Measurements from ENCODE around the gene MSN. TPM values are rescaled to one million over a fixed set of nuclear protein-coding genes. Genes with fewer than 3 reads are reported as not detected.
"Not testable (repeated sequence)": the region's sequence is repeated elsewhere in the genome, so short reads cannot be mapped to it uniquely, and the experiment has no call there.

Gene MSN
- polyA plus RNA-seq, result 69.0 TPM
- long read RNA-seq, donor 1, transcript MSN-201 (13 exons, 3,944 nt), result major isoform, 5 of 5 reads
- long read RNA-seq, donor 1, partial matches to known transcripts, result 0 of 5 reads
- long read RNA-seq, donor 1, other reads (novel, unspliced or antisense), result 0 of 5 reads
- long read RNA-seq, donor 2, transcript MSN-201 (13 exons, 3,944 nt), result major isoform, 9 of 36 reads
- long read RNA-seq, donor 2, partial matches to known transcripts, result 27 of 36 reads
- long read RNA-seq, donor 2, other reads (novel, unspliced or antisense), result 0 of 36 reads
- long read RNA-seq, donor 3, transcript MSN-201 (13 exons, 3,944 nt), result major isoform, 18 of 31 reads
- long read RNA-seq, donor 3, partial matches to known transcripts, result 13 of 31 reads
- long read RNA-seq, donor 3, other reads (novel, unspliced or antisense), result 0 of 31 reads
- long read RNA-seq, donor 4, result 0 reads
- long read RNA-seq, donor 5, transcript MSN-201 (13 exons, 3,944 nt), result major isoform, 19 of 19 reads
- long read RNA-seq, donor 5, partial matches to known transcripts, result 0 of 19 reads
- long read RNA-seq, donor 5, other reads (novel, unspliced or antisense), result 0 of 19 reads
- long read RNA-seq, donor 6, transcript MSN-201 (13 exons, 3,944 nt), result major isoform, 14 of 71 reads
- long read RNA-seq, donor 6, partial matches to known transcripts, result 57 of 71 reads
- long read RNA-seq, donor 6, other reads (novel, unspliced or antisense), result 0 of 71 reads
- long read RNA-seq, donor 7, partial matches to known transcripts, result 19 of 22 reads
- long read RNA-seq, donor 7, other reads (novel, unspliced or antisense), result 0 of 22 reads
- long read RNA-seq, donor 8, transcript MSN-201 (13 exons, 3,944 nt), result major isoform, 7 of 104 reads
- long read RNA-seq, donor 8, partial matches to known transcripts, result 97 of 104 reads
- long read RNA-seq, donor 8, other reads (novel, unspliced or antisense), result 0 of 104 reads
- long read RNA-seq, donor 9, transcript MSN-201 (13 exons, 3,944 nt), result major isoform, 5 of 17 reads
- long read RNA-seq, donor 9, partial matches to known transcripts, result 12 of 17 reads
- long read RNA-seq, donor 9, other reads (novel, unspliced or antisense), result 0 of 17 reads
- long read RNA-seq, donor 10, transcript MSN-201 (13 exons, 3,944 nt), result major isoform, 11 of 52 reads
- long read RNA-seq, donor 10, partial matches to known transcripts, result 41 of 52 reads
- long read RNA-seq, donor 10, other reads (novel, unspliced or antisense), result 0 of 52 reads
- long read RNA-seq, donor 11, partial matches to known transcripts, result 61 of 65 reads
- long read RNA-seq, donor 11, other reads (novel, unspliced or antisense), result 0 of 65 reads

DNA sequence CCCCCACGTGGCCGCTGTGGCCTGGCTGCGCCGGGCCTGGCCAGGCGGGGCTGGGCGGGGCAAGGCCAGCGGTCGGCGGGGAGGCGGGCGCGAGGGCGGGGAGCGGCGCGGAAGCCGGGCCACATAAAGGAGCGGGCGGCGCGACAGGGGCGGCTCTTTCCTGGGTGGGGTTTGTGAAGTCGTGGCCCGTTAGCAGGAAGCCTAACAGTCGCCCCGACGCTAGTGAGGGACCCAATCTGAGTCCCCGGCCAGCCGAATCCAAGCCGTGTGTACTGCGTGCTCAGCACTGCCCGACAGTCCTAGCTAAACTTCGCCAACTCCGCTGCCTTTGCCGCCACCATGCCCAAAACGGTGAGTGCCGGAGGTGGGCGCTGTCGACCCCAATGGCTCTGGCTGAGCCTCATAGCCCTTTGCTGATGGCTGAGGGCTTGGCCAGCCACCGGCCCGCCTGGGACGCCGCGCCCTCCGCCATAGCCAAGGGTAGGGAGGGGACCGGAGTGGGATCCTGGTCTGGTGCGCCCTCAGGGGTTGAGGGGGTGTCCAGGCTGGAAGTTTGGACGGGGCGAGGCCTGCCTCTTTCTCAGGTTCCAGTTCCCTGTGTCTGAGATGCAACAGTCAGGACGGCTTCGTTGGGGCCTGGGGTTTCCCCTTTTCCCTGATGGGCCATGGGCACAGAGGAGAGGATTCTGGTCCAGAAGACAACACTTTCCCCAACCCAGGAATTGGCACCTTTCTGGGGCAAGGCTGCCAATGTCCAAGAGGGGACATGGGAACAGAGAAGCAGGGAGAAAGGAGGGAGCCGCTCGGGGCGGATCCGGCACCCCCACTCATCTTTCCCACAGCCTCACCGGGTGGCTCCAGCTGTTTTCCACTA is at the start of gene MSN:
MSN (plus strand) TSS at position 152 of the 874 bp plus-strand sequence; CDS start at position 340, 188 bp downstream.
- Histone ChIP-seq H3K4me1 (ENCODE audit: control insufficient read depth, insufficient read depth, low read length) (no peaks in the 10 kb centered on the region), H3K27ac (ENCODE audit: low read length) (peak within 1 kb of the TSS; percentile 75), H3K36me3 (ENCODE audit: control insufficient read depth, insufficient read depth, low read length) (no peaks in the 10 kb centered on the region), H3K4me3 (ENCODE audit: low read length) (peak within 1 kb of the TSS; percentile 51), H3K27me3 (ENCODE audit: control insufficient read depth, insufficient read depth, low read length) (no peaks in the 10 kb centered on the region), H3K9me3 (ENCODE audit: control insufficient read depth, low read depth, low read length) (no peaks in the 10 kb centered on the region)
- no CpG with 5 or more reads among the region's 56 CpGs for WGBS (ENCODE audit: insufficient coverage, low lambda C conversion rate)
- peak in 1 of 2 donors; percentile 20 for DNase-seq

DNA sequence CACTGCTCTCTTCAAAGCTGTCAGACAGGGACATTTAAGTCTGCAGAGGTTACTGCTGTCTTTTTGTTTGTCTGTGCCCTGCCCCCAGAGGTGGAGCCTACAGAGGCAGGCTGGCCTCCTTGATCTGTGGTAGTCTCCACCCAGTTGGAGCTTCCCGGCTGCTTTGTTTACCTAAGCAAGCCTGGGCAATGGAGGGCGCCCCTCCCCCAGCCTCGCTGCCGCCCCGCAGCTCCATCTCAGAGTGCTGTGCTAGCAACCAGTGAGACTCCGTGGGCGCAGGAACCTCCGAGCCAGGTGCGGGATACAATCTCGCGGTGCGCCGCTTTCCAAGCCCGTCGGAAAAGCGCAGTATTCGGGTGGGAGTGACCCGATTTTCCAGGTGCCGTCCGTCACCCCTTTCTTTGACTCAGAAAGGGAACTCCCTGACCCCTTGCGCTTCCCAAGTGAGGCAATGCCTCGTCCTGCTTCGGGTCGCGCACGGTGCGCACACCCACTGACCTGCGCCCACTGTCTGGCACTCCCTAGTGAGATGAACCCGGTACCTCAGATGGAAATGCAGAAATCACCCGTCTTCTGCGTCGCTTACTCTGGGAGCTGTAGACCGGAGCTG is 47.3 kb upstream of the MSN start:
- no CpG with 5 or more reads among the region's 33 CpGs for WGBS (ENCODE audit: insufficient coverage, low lambda C conversion rate)

DNA sequence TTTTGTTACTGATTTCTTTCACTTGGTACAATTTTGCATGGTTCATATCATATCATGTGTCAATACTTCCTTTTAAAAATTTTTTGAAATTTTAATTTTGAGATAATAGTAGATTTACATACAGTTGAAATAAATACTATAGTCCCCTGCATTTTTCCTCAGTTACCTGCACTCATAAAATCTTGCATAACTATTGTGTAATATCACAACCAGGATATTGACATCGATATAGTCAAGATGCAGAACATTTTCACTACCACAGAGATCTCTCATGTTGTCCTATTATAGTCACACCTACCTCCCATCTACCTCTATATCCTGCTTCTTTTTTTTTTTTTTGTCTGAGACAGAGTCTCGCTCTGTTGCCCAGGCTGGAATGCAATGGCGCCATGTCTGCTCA is 36.7 kb upstream of the MSN start:
- H3K27me3 ChIP-seq (ENCODE audit: control insufficient read depth, insufficient read depth, low read length), result no peaks in the 10 kb centered on the region
- no peaks in the 10 kb centered on the region for H3K9me3 ChIP-seq (ENCODE audit: control insufficient read depth, low read depth, low read length)
- no peaks in the 10 kb centered on the region for H3K4me1 ChIP-seq (ENCODE audit: control insufficient read depth, insufficient read depth, low read length)
- no peaks in the 10 kb centered on the region for H3K36me3 ChIP-seq (ENCODE audit: control insufficient read depth, insufficient read depth, low read length)
- no peak for DNase-seq
- WGBS (ENCODE audit: insufficient coverage, low lambda C conversion rate), result no CpG with 5 or more reads among the region's 3 CpGs
- no peak overlapping the region for H3K27ac ChIP-seq (ENCODE audit: low read length)
- no peak overlapping the region for H3K4me3 ChIP-seq (ENCODE audit: low read length)

More for the DNA sequence above, 47.3 kb upstream of the MSN start:
- not testable (repeated sequence) for H3K4me3 ChIP-seq (ENCODE audit: low read length); H3K27me3 ChIP-seq (ENCODE audit: control insufficient read depth, insufficient read depth, low read length); H3K36me3 ChIP-seq (ENCODE audit: control insufficient read depth, insufficient read depth, low read length); H3K27ac ChIP-seq (ENCODE audit: low read length); H3K4me1 ChIP-seq (ENCODE audit: control insufficient read depth, insufficient read depth, low read length); DNase-seq; H3K9me3 ChIP-seq (ENCODE audit: control insufficient read depth, low read depth, low read length)

DNA sequence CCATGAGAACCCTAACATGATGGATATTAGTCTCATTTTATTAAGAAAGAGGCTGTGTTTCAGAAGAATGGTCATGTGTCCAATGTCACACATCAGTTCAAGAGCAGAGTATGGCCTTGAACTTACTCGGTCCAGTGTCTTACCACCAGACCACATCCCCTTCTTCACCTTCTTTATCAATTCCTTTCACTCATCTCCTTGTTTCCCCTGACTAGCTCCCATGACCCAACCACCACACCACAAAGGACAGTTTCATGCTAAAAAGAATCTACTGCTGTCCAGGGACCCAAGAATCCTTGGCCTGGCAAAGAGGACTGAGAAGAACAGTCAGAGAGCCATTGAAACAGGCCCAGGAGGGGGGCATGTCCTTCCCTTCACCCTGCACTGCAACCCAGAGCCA is 33.6 kb upstream of the MSN start:
- Histone ChIP-seq H3K36me3 (ENCODE audit: control insufficient read depth, insufficient read depth, low read length) (no peaks in the 10 kb centered on the region), H3K9me3 (ENCODE audit: control insufficient read depth, low read depth, low read length) (no peaks in the 10 kb centered on the region), H3K27me3 (ENCODE audit: control insufficient read depth, insufficient read depth, low read length) (no peaks in the 10 kb centered on the region), H3K4me1 (ENCODE audit: control insufficient read depth, insufficient read depth, low read length) (no peaks in the 10 kb centered on the region), H3K27ac (ENCODE audit: low read length) (no peak overlapping the region), H3K4me3 (ENCODE audit: low read length) (no peak overlapping the region)
- DNase-seq, result no peak
- no CpG with 5 or more reads among the region's 1 CpG for WGBS (ENCODE audit: insufficient coverage, low lambda C conversion rate)

DNA sequence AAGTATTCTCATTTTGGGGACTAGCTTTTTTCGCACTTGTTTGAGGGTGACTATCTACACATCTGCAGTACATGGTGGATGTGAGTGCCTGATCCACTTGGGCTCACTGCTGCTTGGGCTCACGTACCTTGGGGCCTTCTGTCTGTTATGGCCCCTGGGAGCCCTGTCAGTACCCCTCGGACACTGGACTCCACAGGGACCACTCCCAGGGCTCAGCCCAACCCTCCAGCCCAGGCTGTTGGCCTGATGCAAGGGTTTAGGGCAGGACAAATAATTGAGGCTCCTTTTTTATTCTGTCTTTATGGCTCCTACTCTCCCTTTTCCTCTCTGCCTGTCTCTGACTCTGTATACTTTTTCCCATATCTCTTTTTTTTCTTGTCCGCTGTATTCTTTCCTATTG is 32.7 kb upstream of the MSN start:
- no peaks in the 10 kb centered on the region for H3K4me1 ChIP-seq (ENCODE audit: control insufficient read depth, insufficient read depth, low read length)
- no peaks in the 10 kb centered on the region for H3K27me3 ChIP-seq (ENCODE audit: control insufficient read depth, insufficient read depth, low read length)
- no peaks in the 10 kb centered on the region for H3K36me3 ChIP-seq (ENCODE audit: control insufficient read depth, insufficient read depth, low read length)
- WGBS (ENCODE audit: insufficient coverage, low lambda C conversion rate), result no CpG with 5 or more reads among the region's 4 CpGs
- H3K9me3 ChIP-seq (ENCODE audit: control insufficient read depth, low read depth, low read length), result no peaks in the 10 kb centered on the region
- DNase-seq, result no peak
- no peak overlapping the region for H3K27ac ChIP-seq (ENCODE audit: low read length)
- no peak overlapping the region for H3K4me3 ChIP-seq (ENCODE audit: low read length)

DNA sequence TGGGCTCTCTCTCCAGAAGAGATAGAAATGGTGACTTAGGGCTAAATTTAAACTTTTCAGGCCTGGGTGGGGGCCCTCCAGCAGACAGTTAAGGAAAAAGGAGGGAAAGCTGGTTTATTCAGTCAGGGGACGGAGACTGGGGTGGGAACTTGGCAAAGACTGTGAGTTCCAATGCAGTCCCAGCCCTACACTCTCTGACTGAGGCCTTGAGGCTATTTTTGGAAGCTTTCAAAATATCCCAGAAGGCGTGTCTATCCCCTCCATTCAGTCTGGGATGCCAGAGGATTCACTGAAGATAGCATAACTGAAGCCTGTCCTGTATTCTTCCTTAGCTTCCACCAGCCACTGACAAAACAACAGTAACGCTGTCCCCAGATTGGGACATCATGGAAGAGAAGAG is 32.1 kb upstream of the MSN start:
- no peak overlapping the region for H3K27ac ChIP-seq (ENCODE audit: low read length)
- H3K36me3 ChIP-seq (ENCODE audit: control insufficient read depth, insufficient read depth, low read length), result no peaks in the 10 kb centered on the region
- WGBS (ENCODE audit: insufficient coverage, low lambda C conversion rate), result no CpG with 5 or more reads among the region's 3 CpGs
- no peak overlapping the region for H3K4me3 ChIP-seq (ENCODE audit: low read length)
- no peaks in the 10 kb centered on the region for H3K9me3 ChIP-seq (ENCODE audit: control insufficient read depth, low read depth, low read length)
- no peaks in the 10 kb centered on the region for H3K27me3 ChIP-seq (ENCODE audit: control insufficient read depth, insufficient read depth, low read length)
- DNase-seq, result peak; percentile 5 to 16
- H3K4me1 ChIP-seq (ENCODE audit: control insufficient read depth, insufficient read depth, low read length), result no peaks in the 10 kb centered on the region

DNA sequence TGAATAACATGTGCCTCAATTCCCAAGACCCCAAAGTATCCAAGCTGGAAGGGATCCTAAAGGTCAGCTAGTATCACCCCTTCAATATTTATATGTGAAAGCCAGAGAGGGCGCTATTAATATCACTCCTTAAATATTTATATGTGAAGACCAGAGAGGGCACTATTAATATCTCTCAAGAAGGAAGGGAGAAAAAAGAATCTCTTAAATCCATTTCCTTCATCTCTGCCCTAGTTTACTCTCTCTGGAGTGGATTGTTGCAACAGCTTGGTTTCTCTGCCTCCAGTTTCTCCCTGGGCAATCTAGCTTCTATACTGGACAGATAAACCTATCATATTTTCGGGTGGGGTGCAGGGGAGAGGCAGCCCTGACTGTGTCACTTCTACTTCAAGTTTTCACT is 31.6 kb upstream of the MSN start:
- Histone ChIP-seq H3K27ac (ENCODE audit: low read length) (no peak overlapping the region), H3K36me3 (ENCODE audit: control insufficient read depth, insufficient read depth, low read length) (no peaks in the 10 kb centered on the region), H3K4me1 (ENCODE audit: control insufficient read depth, insufficient read depth, low read length) (no peaks in the 10 kb centered on the region), H3K9me3 (ENCODE audit: control insufficient read depth, low read depth, low read length) (no peaks in the 10 kb centered on the region), H3K27me3 (ENCODE audit: control insufficient read depth, insufficient read depth, low read length) (no peaks in the 10 kb centered on the region), H3K4me3 (ENCODE audit: low read length) (no peak overlapping the region)
- no CpG with 5 or more reads among the region's 2 CpGs for WGBS (ENCODE audit: insufficient coverage, low lambda C conversion rate)
- no peak for DNase-seq

DNA sequence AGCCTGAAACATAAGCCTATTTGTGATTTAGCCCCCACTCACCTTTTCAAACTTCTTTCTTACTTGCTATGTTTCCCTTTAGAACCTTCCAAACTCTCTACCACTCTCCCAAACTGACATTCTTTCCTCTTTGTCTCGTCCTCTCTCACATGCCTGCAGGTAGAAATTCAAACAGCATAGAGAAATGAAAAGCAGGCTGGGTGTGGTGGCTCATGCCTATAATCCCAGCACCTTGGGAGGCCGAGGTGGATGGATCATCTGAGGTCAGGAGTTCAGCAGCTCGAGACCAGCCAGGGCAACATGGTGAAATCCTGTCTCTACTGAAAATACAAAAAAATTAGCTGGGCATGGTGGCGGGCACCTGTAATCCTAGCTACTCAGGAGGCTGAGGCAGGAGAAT is 31.2 kb upstream of the MSN start:
- no CpG with 5 or more reads among the region's 4 CpGs for WGBS (ENCODE audit: insufficient coverage, low lambda C conversion rate)
- H3K4me1 ChIP-seq (ENCODE audit: control insufficient read depth, insufficient read depth, low read length); DNase-seq; H3K27ac ChIP-seq (ENCODE audit: low read length); H3K27me3 ChIP-seq (ENCODE audit: control insufficient read depth, insufficient read depth, low read length); H3K4me3 ChIP-seq (ENCODE audit: low read length); H3K36me3 ChIP-seq (ENCODE audit: control insufficient read depth, insufficient read depth, low read length); H3K9me3 ChIP-seq (ENCODE audit: control insufficient read depth, low read depth, low read length): not testable (repeated sequence)

DNA sequence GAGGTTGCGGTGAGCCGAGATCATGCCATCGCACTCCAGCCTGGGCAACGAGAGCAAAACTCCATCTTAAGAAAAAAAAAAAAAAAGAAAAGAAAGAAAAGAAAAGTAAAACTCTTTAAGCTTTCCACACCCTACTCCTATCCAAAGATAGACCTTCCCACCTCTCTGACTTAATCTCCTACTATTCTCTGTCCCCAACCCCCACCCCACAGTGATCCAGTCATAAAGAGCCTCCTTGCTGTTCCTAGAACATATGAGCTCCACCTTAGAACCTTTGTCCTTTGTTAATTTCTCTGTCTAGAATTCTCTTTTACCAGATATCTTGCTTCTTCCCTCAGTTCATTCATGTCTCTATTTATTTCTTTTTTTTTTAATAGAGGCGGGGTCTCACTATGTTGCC is 30.1 kb upstream of the MSN start:
- Histone ChIP-seq H3K36me3 (ENCODE audit: control insufficient read depth, insufficient read depth, low read length) (no peaks in the 10 kb centered on the region), H3K4me3 (ENCODE audit: low read length) (no peak overlapping the region), H3K27me3 (ENCODE audit: control insufficient read depth, insufficient read depth, low read length) (no peaks in the 10 kb centered on the region), H3K4me1 (ENCODE audit: control insufficient read depth, insufficient read depth, low read length) (no peaks in the 10 kb centered on the region), H3K9me3 (ENCODE audit: control insufficient read depth, low read depth, low read length) (no peaks in the 10 kb centered on the region), H3K27ac (ENCODE audit: low read length) (no peak overlapping the region)
- no peak for DNase-seq
- WGBS (ENCODE audit: insufficient coverage, low lambda C conversion rate), result no CpG with 5 or more reads among the region's 5 CpGs
